DMS114 treated with DMSO at 0.1 percent for 48 hours (cell line): ENCODE data around the gene ANKRD34A.

Experiments
- DNase-seq: peaks from one replicate; lab custom pipeline; 2025; ENCODE audit not compliant: unreplicated experiment; lab: John Stamatoyannopoulos, UW

Gene ANKRD34A

GRCh38 chr1:145912128-145912641, 52.2 kb downstream of the ANKRD34A start:
- no peak for DNase-seq
